ENCODE measurements around the gene LY86. TPM values are rescaled to one million over a fixed set of nuclear protein-coding genes. Genes with fewer than 3 reads are reported as not detected.
A peak's percentile ranks its signal among the peaks of the same experiment; 100 is the strongest.

The LY86 gene
- polyA plus RNA-seq, 1 donor from 2014 or later = not detected

- Histone ChIP-seq H3K27me3 (ENCODE audit: insufficient read depth, low read depth, low read length) (no peaks in the 10 kb centered on the region), H3K27ac (ENCODE audit: low read length) (no peak overlapping the region), H3F3A (ENCODE audit: insufficient read depth, low read length, poor library complexity, severe bottlenecking) (no peaks in the 10 kb centered on the region), H3K9me3 (ENCODE audit: low read length) (no peaks in the 10 kb centered on the region), H3K4me3 (ENCODE audit: low read length) (no peak overlapping the region), H2AFZ (ENCODE audit: low read depth, low read length) (no peak overlapping the region), H3K36me3 (ENCODE audit: insufficient read depth, low read length) (no peaks in the 10 kb centered on the region), H3K9ac (ENCODE audit: low read length) (no peak overlapping the region), H3K79me2 (replicated peaks; ENCODE audit: insufficient read depth, low read length) (no peaks in the 10 kb centered on the region), H3K9me2 (ENCODE audit: insufficient read depth, low read length) (no peaks in the 10 kb centered on the region), H4K20me1 (ENCODE audit: insufficient read depth) (no peaks in the 10 kb centered on the region), H3K4me2 (ENCODE audit: low read length) (no peak overlapping the region)
- TF ChIP-seq REST (IDR thresholded peaks at IDR 0.05; ENCODE audit: borderline replicate concordance) (no peak), MXI1 (conservative IDR thresholded peaks at IDR 0.05; ENCODE audit: poor library complexity, severe bottlenecking) (no peak), EP300 (conservative IDR thresholded peaks at IDR 0.05; ENCODE audit: poor library complexity, severe bottlenecking) (no peak), RAD21 (conservative IDR thresholded peaks at IDR 0.05) (peak; percentile 55), TAF1 (IDR thresholded peaks at IDR 0.05; ENCODE audit: low read depth) (no peak), EZH2 (IDR thresholded peaks at IDR 0.05; ENCODE audit: borderline replicate concordance, insufficient read depth, low read length, poor library complexity, severe bottlenecking) (no peak), CTCF (IDR thresholded peaks at IDR 0.05; ENCODE audit: poor library complexity, severe bottlenecking) (peak; percentile 62), SMC3 (conservative IDR thresholded peaks at IDR 0.05; ENCODE audit: poor library complexity) (peak; percentile 51), POLR2AphosphoS5 (IDR thresholded peaks at IDR 0.05) (no peak)
Measured at GRCh38 chr6:6556738-6557503, 31.6 kb upstream of the LY86 start.

- Histone ChIP-seq H3K9me3 (ENCODE audit: low read length) (no peaks in the 10 kb centered on the region), H3F3A (ENCODE audit: insufficient read depth, low read length, poor library complexity, severe bottlenecking) (no peaks in the 10 kb centered on the region), H4K20me1 (ENCODE audit: insufficient read depth) (no peaks in the 10 kb centered on the region), H3K9ac (ENCODE audit: low read length) (no peak overlapping the region), H3K4me3 (ENCODE audit: low read length) (no peak overlapping the region), H2AFZ (ENCODE audit: low read depth, low read length) (no peak overlapping the region), H3K36me3 (ENCODE audit: insufficient read depth, low read length) (no peaks in the 10 kb centered on the region), H3K27ac (ENCODE audit: low read length) (no peak overlapping the region), H3K79me2 (replicated peaks; ENCODE audit: insufficient read depth, low read length) (no peaks in the 10 kb centered on the region), H3K4me2 (ENCODE audit: low read length) (no peak overlapping the region), H3K27me3 (ENCODE audit: insufficient read depth, low read depth, low read length) (no peaks in the 10 kb centered on the region), H3K9me2 (ENCODE audit: insufficient read depth, low read length) (no peaks in the 10 kb centered on the region)
- TF ChIP-seq SMC3 (conservative IDR thresholded peaks at IDR 0.05; ENCODE audit: poor library complexity) (no peak), CTCF (IDR thresholded peaks at IDR 0.05; ENCODE audit: poor library complexity, severe bottlenecking) (no peak), REST (IDR thresholded peaks at IDR 0.05; ENCODE audit: borderline replicate concordance) (no peak), RAD21 (conservative IDR thresholded peaks at IDR 0.05) (no peak), EZH2 (IDR thresholded peaks at IDR 0.05; ENCODE audit: borderline replicate concordance, insufficient read depth, low read length, poor library complexity, severe bottlenecking) (no peak), EP300 (conservative IDR thresholded peaks at IDR 0.05; ENCODE audit: poor library complexity, severe bottlenecking) (no peak), TAF1 (IDR thresholded peaks at IDR 0.05; ENCODE audit: low read depth) (no peak), MXI1 (conservative IDR thresholded peaks at IDR 0.05; ENCODE audit: poor library complexity, severe bottlenecking) (no peak)
Measured at GRCh38 chr6:6557504-6557839, 31.0 kb upstream of the LY86 start.

Data from neural cell (in vitro differentiated cells).